Duodenal mucosa (tissue), 2 donors: ENCODE results near the gene LINC01488.

Source experiments
- H3K27ac ChIP-seq: one replicate; pipeline ENCODE4 v1.7.0; 2013; ENCODE audit warnings: low read depth, low read length
- H3K27me3 ChIP-seq, 2 donors: one replicate each; pipeline ENCODE4 v1.7.0; 2013; ENCODE audit warnings: low read length in 2 of 2, control low read depth in 1 of 2; ENCODE audit not compliant: insufficient read depth in 2 of 2, control insufficient read depth in 1 of 2
- H3K36me3 ChIP-seq, 2 donors: one replicate each; pipeline ENCODE4 v1.7.0; 2013; ENCODE audit warnings: low read length in 2 of 2, control low read depth in 1 of 2; ENCODE audit not compliant: insufficient read depth in 2 of 2, control insufficient read depth in 1 of 2
- H3K4me1 ChIP-seq, 2 donors: one replicate each; pipeline ENCODE4 v1.7.0; 2013; ENCODE audit warnings: low read length in 2 of 2, control low read depth in 1 of 2; ENCODE audit not compliant: insufficient read depth in 2 of 2, control insufficient read depth in 1 of 2
- H3K4me3 ChIP-seq, 2 donors: one replicate each; pipeline ENCODE4 v1.7.0; 2013; ENCODE audit warnings: low read length in 2 of 2, low read depth in 1 of 2
- H3K9ac ChIP-seq, 2 donors: one replicate each; pipeline ENCODE4 v1.7.0; 2013; ENCODE audit warnings: low read length in 2 of 2, low read depth in 1 of 2
- H3K9me3 ChIP-seq, 2 donors: one replicate each; pipeline ENCODE4 v1.7.0; 2013; ENCODE audit warnings: low read length in 2 of 2, control low read depth in 1 of 2; ENCODE audit not compliant: control insufficient read depth in 1 of 2

Gene LINC01488

GRCh38 chr11:69439127-69439526 is 42.3 kb upstream of the LINC01488 start:
- Histone ChIP-seq H3K36me3 (no peaks in the 10 kb centered on the region), H3K9ac (no peak overlapping the region), H3K4me1 (peaks cover 16 to 21% of the 10 kb centered on the region in 2 donors), H3K4me3 (no peak overlapping the region), H3K27me3 (no peaks in the 10 kb centered on the region), H3K9me3 (no peaks in the 10 kb centered on the region), H3K27ac (no peak overlapping the region)

- Histone ChIP-seq H3K36me3 (no peaks in the 10 kb centered on the region), H3K4me3 (no peak overlapping the region), H3K27me3 (no peaks in the 10 kb centered on the region), H3K9me3 (no peaks in the 10 kb centered on the region), H3K4me1 (peaks cover 21 to 24% of the 10 kb centered on the region in 2 donors), H3K27ac (no peak overlapping the region), H3K9ac (no peak overlapping the region)
Observed at GRCh38 chr11:69439651-69440464, 41.6 kb upstream of the LINC01488 start.

- Histone ChIP-seq H3K27me3 (no peaks in the 10 kb centered on the region), H3K4me1 (peaks cover 21 to 24% of the 10 kb centered on the region in 2 donors), H3K27ac (no peak overlapping the region), H3K36me3 (no peaks in the 10 kb centered on the region), H3K9ac (no peak overlapping the region), H3K9me3 (no peaks in the 10 kb centered on the region), H3K4me3 (no peak overlapping the region)
Observed at GRCh38 chr11:69440876-69441275, 40.6 kb upstream of the LINC01488 start.

- H3K9ac ChIP-seq = no peak overlapping the region
- no peaks in the 10 kb centered on the region for H3K9me3 ChIP-seq
- H3K4me3 ChIP-seq = peak overlapping the region in 1 of 2 donors; percentile 15
- H3K36me3 ChIP-seq = no peaks in the 10 kb centered on the region
- H3K27ac ChIP-seq = peak overlapping the region; percentile 73
- H3K27me3 ChIP-seq = no peaks in the 10 kb centered on the region
- H3K4me1 ChIP-seq = peaks cover 21% of the 10 kb centered on the region in 2 donors
Observed at GRCh38 chr11:69442012-69442806, 39.3 kb upstream of the LINC01488 start.

- Histone ChIP-seq H3K4me3 (peak overlapping the region in 1 of 2 donors; percentile 36), H3K4me1 (peaks cover 21 to 22% of the 10 kb centered on the region in 2 donors), H3K9ac (no peak overlapping the region), H3K27ac (peak overlapping the region; percentile 73), H3K36me3 (no peaks in the 10 kb centered on the region), H3K9me3 (no peaks in the 10 kb centered on the region), H3K27me3 (no peaks in the 10 kb centered on the region)
Observed at GRCh38 chr11:69442807-69443137, 38.7 kb upstream of the LINC01488 start.

- Histone ChIP-seq H3K9me3 (no peaks in the 10 kb centered on the region), H3K9ac (peak overlapping the region; percentile 39 to 57), H3K36me3 (no peaks in the 10 kb centered on the region), H3K27ac (peak overlapping the region; percentile 73), H3K4me1 (peaks cover 21 to 27% of the 10 kb centered on the region in 2 donors), H3K4me3 (peak overlapping the region; percentile 58 to 66), H3K27me3 (no peaks in the 10 kb centered on the region)
Observed at GRCh38 chr11:69443138-69443967, 38.1 kb upstream of the LINC01488 start.

- peaks cover 21 to 33% of the 10 kb centered on the region in 2 donors for H3K4me1 ChIP-seq
- peak overlapping the region in 1 of 2 donors; percentile 39 for H3K9ac ChIP-seq
Observed at GRCh38 chr11:69443968-69444364, 37.5 kb upstream of the LINC01488 start.

GRCh38 chr11:69444381-69445130 is 36.9 kb upstream of the LINC01488 start:
- Histone ChIP-seq H3K27me3 (no peaks in the 10 kb centered on the region), H3K9ac (no peak overlapping the region), H3K4me1 (peaks cover 25 to 33% of the 10 kb centered on the region in 2 donors), H3K4me3 (no peak overlapping the region), H3K9me3 (no peaks in the 10 kb centered on the region), H3K27ac (peak overlapping the region; percentile 63), H3K36me3 (no peaks in the 10 kb centered on the region)

More at GRCh38 chr11:69443968-69444364, 37.5 kb upstream of the LINC01488 start:
- no peaks in the 10 kb centered on the region for H3K36me3 ChIP-seq
- no peaks in the 10 kb centered on the region for H3K27me3 ChIP-seq
- peak overlapping the region; percentile 58 to 66 for H3K4me3 ChIP-seq
- H3K9me3 ChIP-seq = no peaks in the 10 kb centered on the region
- H3K27ac ChIP-seq = peak overlapping the region; percentile 73

- H3K27ac ChIP-seq = no peak overlapping the region
- H3K4me3 ChIP-seq = no peak overlapping the region
- H3K9me3 ChIP-seq = no peaks in the 10 kb centered on the region
- no peaks in the 10 kb centered on the region for H3K27me3 ChIP-seq
- H3K4me1 ChIP-seq = peaks cover 28 to 37% of the 10 kb centered on the region in 2 donors
- no peaks in the 10 kb centered on the region for H3K36me3 ChIP-seq
- no peak overlapping the region for H3K9ac ChIP-seq
Observed at GRCh38 chr11:69445131-69445470, 36.4 kb upstream of the LINC01488 start.
